CD14-positive monocyte (primary cell): Measurements from ENCODE around the gene LPIN2. TPM values are rescaled to one million over a fixed set of nuclear protein-coding genes. Genes with fewer than 3 reads are reported as not detected.

Experiments used
- DNase-seq, 3 donors: peaks; one replicate each; pipeline ENCODE4 v3.0.0-alpha.2; 2011 to 2022
- H2AFZ ChIP-seq: 2 replicates; pipeline ENCODE4 v1.6.0; 2012; ENCODE audit warnings: mild to moderate bottlenecking, low read depth, low read length, inconsistent platforms; ENCODE audit not compliant: insufficient read depth, poor library complexity, severe bottlenecking
- H3K27ac ChIP-seq, 2 donors: 1 replicate in 1 of 2; 2 replicates in 1 of 2; pipeline ENCODE4 v1.5.1; 2012 to 2013; ENCODE audit warnings: low read length in 2 of 2, control low read depth in 1 of 2, inconsistent platforms in 1 of 2, low read depth in 1 of 2, mild to moderate bottlenecking in 1 of 2
- H3K27me3 ChIP-seq, 2 donors: one replicate each; pipeline versions ENCODE4 v1.6.0 to v1.6.1; 2011 to 2013; ENCODE audit warnings: low read length in 2 of 2; ENCODE audit not compliant: control insufficient read depth in 2 of 2, insufficient read depth in 2 of 2
- H3K36me3 ChIP-seq, 2 donors: replicated peaks in 1 of 2; 1 replicate in 1 of 2; 2 replicates in 1 of 2; pipeline versions ENCODE4 v1.5.1 to v1.6.1; 2012 to 2013; ENCODE audit warnings: low read length in 2 of 2, control low read depth in 1 of 2, inconsistent platforms in 1 of 2, mild to moderate bottlenecking in 1 of 2; ENCODE audit not compliant: insufficient read depth in 2 of 2, control insufficient read depth in 1 of 2
- H3K4me1 ChIP-seq, 2 donors: 1 replicate in 1 of 2; 2 replicates in 1 of 2; pipeline versions ENCODE4 v1.5.1 to v1.6.1; 2012 to 2013; ENCODE audit warnings: low read length in 2 of 2, control low read depth in 1 of 2, inconsistent platforms in 1 of 2, mild to moderate bottlenecking in 1 of 2, moderate library complexity in 1 of 2; ENCODE audit not compliant: insufficient read depth in 2 of 2, control insufficient read depth in 1 of 2
- H3K4me2 ChIP-seq: replicated peaks from 2 replicates; pipeline ENCODE3; 2012; ENCODE audit warnings: low read length, moderate library complexity, mild to moderate bottlenecking; ENCODE audit not compliant: poor library complexity, severe bottlenecking; ENCODE audit errors: extremely low read depth
- H3K4me3 ChIP-seq, 3 experiments: fragments of 200-600 bp in 1 of 3; sonication (generic) in 1 of 3; replicated peaks in 1 of 3; 1 replicate in 2 of 3; 2 replicates in 1 of 3; pipeline ENCODE4 v1.5.1; 2011 to 2013; ENCODE audit warnings: low read length in 3 of 3, mild to moderate bottlenecking in 3 of 3, control low read depth in 2 of 3, low read depth in 2 of 3, inconsistent platforms in 1 of 3, moderate library complexity in 1 of 3
- H3K79me2 ChIP-seq: 2 replicates; pipeline ENCODE4 v1.6.0; 2012; ENCODE audit warnings: mild to moderate bottlenecking, control low read depth, inconsistent platforms, low read length, moderate library complexity; ENCODE audit not compliant: insufficient read depth
- H3K9ac ChIP-seq: 2 replicates; pipeline ENCODE4 v1.6.0; 2017; ENCODE audit warnings: low read length, mild to moderate bottlenecking; ENCODE audit not compliant: insufficient read depth, poor library complexity, severe bottlenecking
- H3K9me3 ChIP-seq, 2 donors: replicated peaks in 1 of 2; 1 replicate in 1 of 2; 2 replicates in 1 of 2; pipeline versions ENCODE4 v1.5.1 to v1.6.1; 2012 to 2013; ENCODE audit warnings: low read length in 2 of 2, control low read depth in 1 of 2; ENCODE audit not compliant: control insufficient read depth in 1 of 2, insufficient read depth in 1 of 2
- H4K20me1 ChIP-seq: 2 replicates; pipeline ENCODE4 v1.6.0; 2012; ENCODE audit warnings: mild to moderate bottlenecking, low read length, control low read depth, moderate library complexity; ENCODE audit not compliant: insufficient read depth
- H3K27ac Mint-ChIP-seq, 7 donors: one replicate each; pipeline ENCODE4 v1.8.0; 2020; ENCODE audit warnings: mild to moderate bottlenecking in 7 of 7, mixed read lengths in 7 of 7, moderate library complexity in 6 of 7, inconsistent platforms in 2 of 7
- H3K27me3 Mint-ChIP-seq, 3 donors: one replicate each; pipeline ENCODE4 v1.8.0; 2021 to 2022; ENCODE audit warnings: low read depth in 3 of 3, mild to moderate bottlenecking in 3 of 3, mixed read lengths in 3 of 3, moderate library complexity in 3 of 3, inconsistent platforms in 1 of 3
- H3K36me3 Mint-ChIP-seq, 2 donors: one replicate each; pipeline ENCODE4 v1.8.0; 2020; ENCODE audit warnings: mixed read lengths in 2 of 2, inconsistent platforms in 1 of 2, mild to moderate bottlenecking in 1 of 2
- H3K4me1 Mint-ChIP-seq: one replicate; pipeline ENCODE4 v1.8.0; 2020; ENCODE audit warnings: mild to moderate bottlenecking, mixed read lengths
- H3K4me3 Mint-ChIP-seq, 2 donors: one replicate each; pipeline ENCODE4 v1.8.0; 2020; ENCODE audit warnings: mild to moderate bottlenecking in 2 of 2, mixed read lengths in 2 of 2, moderate library complexity in 1 of 2
- H3K9me3 Mint-ChIP-seq, 7 donors: one replicate each; pipeline ENCODE4 v1.8.0; 2020 to 2022; ENCODE audit warnings: mixed read lengths in 7 of 7, mild to moderate bottlenecking in 6 of 7, moderate library complexity in 6 of 7, inconsistent platforms in 2 of 7
- CTCF ChIP-seq: fragments of 200-600 bp; IDR thresholded peaks from one replicate; pipeline ENCODE4 v1.8.0; 2022; ENCODE audit warnings: antibody characterized with exemption, mild to moderate bottlenecking
- WGBS: methylation state at CpG from one replicate; pipeline ENCODE4 v1.1.5; 2013; ENCODE audit warnings: missing lambda C conversion rate; ENCODE audit not compliant: insufficient coverage; 5-methylcytosine and 5-hydroxymethylcytosine counted together
- intact Hi-C, 2 donors: fragments of 100-400 bp; cut with micrococcal nuclease; formaldehyde crosslinking; loops; one replicate each; pipeline versions ENCODE4 v1.15.0 to v1.15.1; 2023
- polyA plus RNA-seq, 3 donors: library from polyadenylated mRNA; depleted of rRNA in 1 of 3; unstranded in 2 of 3; stranded (reverse) in 1 of 3; fragments of 300-500 nt in 2 of 3; fragments of >200 nt in 1 of 3; fragmentation: Illumina TruSeq in 2 of 3; gene quantifications; 1 replicate in 2 of 3; 2 replicates in 1 of 3; pipeline ENCODE4 v1.2.3, GENCODE V29; 2012 to 2021

The LPIN2 gene
- polyA plus RNA-seq, 3 donors, result 9.3 to 16.3 (median 10.3) TPM

GRCh38 chr18:3037423-3037915, 24.5 kb upstream of the LPIN2 start:
- Mint-ChIP-seq H3K9me3 (no peaks in the 10 kb centered on the region), H3K27me3 (peaks cover 0 to 1% (median under 1%) of the 10 kb centered on the region in 3 donors), H3K4me1 (peaks cover 16% of the 10 kb centered on the region), H3K36me3 (no peaks in the 10 kb centered on the region), H3K4me3 (peak overlapping the region in 1 of 2 donors; percentile 55), H3K27ac (peak overlapping the region; percentile 52 to 90 (median 82))
- no peaks in the 10 kb centered on the region for H4K20me1 ChIP-seq
- DNase-seq, result peak; percentile 74 to 92 (median 84)
- intact Hi-C loops, result no loop called here
- peaks cover 17% of the 10 kb centered on the region in 2 donors for H3K4me1 ChIP-seq
- H3K36me3 ChIP-seq, result no peaks in the 10 kb centered on the region
- TF ChIP-seq CTCF, result no peak
- peak overlapping the region in 1 of 3 experiments; percentile 44 for H3K4me3 ChIP-seq
- H3K79me2 ChIP-seq, result no peaks in the 10 kb centered on the region
- H3K9ac ChIP-seq, result peak overlapping the region; percentile 32
- H2AFZ ChIP-seq, result peak overlapping the region; percentile 43
- no peaks in the 10 kb centered on the region for H3K27me3 ChIP-seq
- peak overlapping the region; percentile 47 for H3K4me2 ChIP-seq
- H3K9me3 ChIP-seq, result no peaks in the 10 kb centered on the region
- peak overlapping the region; percentile 8 to 80 for H3K27ac ChIP-seq
- whole genome bisulfite sequencing, result 0% methylated on average over 1 of the region's 4 CpGs

GRCh38 chr18:3036108-3036507, 23.2 kb upstream of the LPIN2 start:
- H2AFZ ChIP-seq, result no peak overlapping the region
- no peak overlapping the region for H3K4me3 ChIP-seq
- H3K4me3 Mint-ChIP-seq, result no peak overlapping the region
- DNase-seq, result no peak
- peaks cover 0 to 2% (median 0%) of the 10 kb centered on the region in 3 donors for H3K27me3 Mint-ChIP-seq
- no peaks in the 10 kb centered on the region for H3K36me3 ChIP-seq
- H3K36me3 Mint-ChIP-seq, result no peaks in the 10 kb centered on the region
- H3K4me1 ChIP-seq, result peaks cover 17% of the 10 kb centered on the region in 2 donors
- H3K27me3 ChIP-seq, result no peaks in the 10 kb centered on the region
- H4K20me1 ChIP-seq, result no peaks in the 10 kb centered on the region
- no peak overlapping the region for H3K27ac ChIP-seq
- intact Hi-C loops, result no loop called here
- no peaks in the 10 kb centered on the region for H3K79me2 ChIP-seq
- TF ChIP-seq CTCF, result no peak
- 96% methylated on average over 3 of the region's 5 CpGs for WGBS
- H3K9ac ChIP-seq, result no peak overlapping the region
- H3K9me3 Mint-ChIP-seq, result no peaks in the 10 kb centered on the region
- no peak overlapping the region for H3K27ac Mint-ChIP-seq
- H3K9me3 ChIP-seq, result no peaks in the 10 kb centered on the region
- peaks cover 12% of the 10 kb centered on the region for H3K4me1 Mint-ChIP-seq
- no peak overlapping the region for H3K4me2 ChIP-seq
